Left ventricle myocardium superior (tissue), 1 donor: ENCODE results near the gene ARL4D. TPM values are rescaled to one million over a fixed set of nuclear protein-coding genes. Genes with fewer than 3 reads are reported as not detected.
"Not testable (repeated sequence)": the region's sequence is repeated elsewhere in the genome, so short reads cannot be mapped to it uniquely, and the experiment has no call there.

Experiments used
- ATAC-seq: fragments of 200-7000 bp; cut with Tn5 transposase; one replicate; pipeline ENCODE4 v1.9.1; 2020; ENCODE audit warnings: mild to moderate bottlenecking, moderate library complexity
- DNase-seq: peaks from one replicate; pipeline ENCODE4 v3.0.0-alpha.2; 2020
- intact Hi-C: fragments of 100-400 bp; cut with micrococcal nuclease; formaldehyde crosslinking; loops from one replicate; pipeline ENCODE4 v1.11.0; 2022
- total RNA-seq: library from RNA; stranded (reverse); fragmentation: NEBNext Ultra II Directional; extraction: Animal tissue kit (Norgen Biotek cat#: 25700); gene quantifications from one replicate; pipeline ENCODE4 v1.2.1, GENCODE V29; 2021
- donor health status: DM: no; HTN: yes; CAD: no; lungs with severe emphysema.

Gene ARL4D
- total RNA-seq, 1 donor from 2014 or later, result 6.7 TPM

DNA sequence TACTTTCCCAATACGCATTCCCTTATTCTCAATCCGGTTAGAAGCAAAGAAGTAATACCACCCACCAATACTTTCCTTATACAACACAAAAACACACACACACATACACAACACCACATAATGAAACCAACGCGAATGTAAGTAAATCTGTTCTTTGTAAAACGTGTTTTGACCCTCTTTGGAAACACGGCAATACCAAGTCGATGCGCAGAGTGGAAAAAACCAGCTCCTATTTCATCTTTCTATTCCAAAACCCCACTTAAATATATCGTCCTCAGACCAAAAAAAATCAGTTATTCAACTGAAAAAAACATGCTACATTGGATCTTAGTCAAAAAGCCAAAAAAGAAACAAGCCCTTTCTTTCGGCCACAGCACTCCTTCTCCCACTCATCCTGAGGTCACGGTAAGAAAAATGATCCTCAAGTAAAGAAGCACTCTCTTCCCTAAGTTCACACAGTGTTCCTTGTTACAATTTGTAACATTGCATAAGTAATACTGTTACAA, 31.0 kb upstream of the ARL4D start:
- intact Hi-C loops, result no loop called here
- ATAC-seq (peak; percentile 7), DNase-seq (no peak)

DNA sequence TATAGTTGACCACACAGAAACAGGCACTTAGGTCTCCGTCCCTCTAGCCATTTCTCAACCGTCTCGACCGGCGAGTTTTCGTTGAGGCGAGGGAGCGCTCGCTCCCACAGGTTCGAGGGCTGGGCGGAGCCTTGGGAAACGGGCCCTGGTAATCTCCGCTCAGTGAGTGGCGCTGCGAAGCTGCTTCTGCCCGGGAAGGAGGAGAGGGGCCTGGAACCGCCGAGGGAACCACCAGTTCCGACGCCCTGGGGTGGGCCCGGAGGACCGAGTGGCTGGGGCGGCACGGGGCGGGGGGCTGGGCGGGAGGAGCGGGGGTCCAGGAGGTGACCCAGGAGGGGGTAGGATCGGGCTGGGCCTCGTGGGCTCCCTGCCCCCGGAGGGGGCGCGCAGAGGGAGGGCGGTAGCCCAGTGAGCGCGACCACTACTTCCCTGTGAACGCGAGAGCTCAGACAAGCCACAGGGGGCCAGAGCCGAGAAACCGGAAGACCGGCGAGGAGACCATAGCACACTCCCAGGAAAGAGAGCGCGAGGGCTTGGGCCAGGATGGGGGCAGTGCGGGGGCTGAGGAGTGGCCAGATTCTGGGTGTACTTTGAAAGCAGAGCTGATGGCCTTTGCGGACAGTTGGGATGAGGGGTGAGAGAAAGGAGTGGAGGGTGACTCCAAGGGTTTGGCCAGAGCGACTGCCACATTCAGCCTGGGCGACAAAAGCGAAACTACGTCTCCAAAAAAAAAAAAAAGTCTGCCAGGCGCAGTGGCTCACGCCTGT, 29.9 kb upstream of the ARL4D start:
- ATAC-seq, result peak; percentile 87
- peak; percentile 90 for DNase-seq
- intact Hi-C loops, result no loop called here

DNA sequence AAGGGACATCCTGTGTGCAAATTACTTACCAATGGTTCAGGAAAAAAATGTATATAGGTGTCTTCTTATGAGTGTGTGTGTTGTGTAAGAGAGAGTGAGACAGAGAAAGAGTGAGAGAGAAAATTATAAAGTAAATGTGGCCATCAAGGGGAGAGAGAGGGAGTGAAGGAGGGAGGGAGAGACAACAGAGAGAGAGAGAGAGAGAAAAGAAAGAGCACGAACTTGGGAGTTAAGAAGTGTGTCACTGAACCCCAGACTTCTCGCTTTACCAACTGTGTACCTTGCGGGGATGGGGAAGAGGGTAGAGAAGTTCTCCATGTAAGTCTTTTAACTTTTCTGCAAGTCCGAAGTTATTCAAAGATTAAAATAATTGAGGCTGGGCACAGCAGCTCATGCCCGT, 28.8 kb upstream of the ARL4D start:
- intact Hi-C loops, result no loop called here
- no peak for DNase-seq
- no peak for ATAC-seq

DNA sequence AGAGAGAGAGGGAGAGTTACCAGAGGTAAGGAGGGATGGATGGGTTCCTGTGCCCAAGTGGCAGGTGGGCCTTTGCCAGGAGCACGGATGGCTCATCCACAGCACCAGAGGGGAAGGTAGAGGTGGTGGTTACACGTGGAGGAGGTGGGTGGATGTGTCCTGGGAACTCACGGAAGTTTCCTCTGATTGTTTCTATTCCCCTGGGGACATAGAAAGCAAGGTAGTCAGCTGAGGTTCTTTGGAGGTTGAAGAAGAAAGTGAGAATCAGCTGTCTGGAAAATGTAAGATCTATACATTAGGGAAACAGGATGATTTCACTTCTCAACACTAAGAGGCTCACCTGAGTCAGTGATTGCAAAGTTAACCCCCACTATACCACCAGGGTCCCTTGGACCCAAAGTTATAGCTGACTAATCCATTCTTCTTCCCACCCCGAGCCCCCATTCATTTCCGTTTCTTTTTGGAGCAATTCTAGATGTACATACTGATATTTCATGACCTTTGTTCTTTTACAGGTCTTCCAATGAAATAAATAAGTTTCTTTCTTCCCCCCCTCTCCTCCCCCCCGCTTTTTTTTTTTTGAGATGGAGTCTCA, 27.5 kb upstream of the ARL4D start:
- intact Hi-C loops, result no loop called here
- ATAC-seq (no peak), DNase-seq (no peak)

DNA sequence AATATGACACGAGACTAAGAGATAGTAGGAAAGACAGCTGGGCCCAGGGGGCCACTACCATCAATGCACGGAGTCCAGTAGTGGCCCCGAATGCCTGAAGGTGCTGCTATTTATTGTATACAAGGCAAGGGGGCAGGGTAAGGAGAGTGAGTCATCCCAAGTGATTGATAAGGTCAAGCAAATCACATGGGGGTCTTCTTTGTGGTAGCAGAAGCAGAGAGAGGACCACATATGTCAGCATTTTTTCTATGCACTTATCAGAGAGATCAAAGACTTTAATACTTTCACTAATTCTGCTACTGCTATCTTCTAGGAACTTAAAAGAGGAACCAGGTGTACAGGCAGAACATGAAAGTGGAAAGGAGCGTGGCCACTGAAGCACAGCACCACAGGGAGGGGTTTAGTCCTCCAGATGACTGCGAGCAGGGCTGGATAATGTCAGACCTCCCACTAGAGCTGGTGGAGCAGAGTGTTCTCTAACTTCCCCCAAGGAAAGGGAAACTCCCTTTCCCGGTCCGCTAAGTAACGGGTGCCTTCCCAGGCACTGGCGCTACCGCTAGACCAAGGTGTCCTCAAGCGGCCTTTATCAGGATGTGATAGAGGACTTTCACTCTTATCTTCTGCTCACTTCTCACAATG, 26.4 kb upstream of the ARL4D start:
- DNase-seq (no peak), ATAC-seq (no peak)
- intact Hi-C loops, result no loop called here

DNA sequence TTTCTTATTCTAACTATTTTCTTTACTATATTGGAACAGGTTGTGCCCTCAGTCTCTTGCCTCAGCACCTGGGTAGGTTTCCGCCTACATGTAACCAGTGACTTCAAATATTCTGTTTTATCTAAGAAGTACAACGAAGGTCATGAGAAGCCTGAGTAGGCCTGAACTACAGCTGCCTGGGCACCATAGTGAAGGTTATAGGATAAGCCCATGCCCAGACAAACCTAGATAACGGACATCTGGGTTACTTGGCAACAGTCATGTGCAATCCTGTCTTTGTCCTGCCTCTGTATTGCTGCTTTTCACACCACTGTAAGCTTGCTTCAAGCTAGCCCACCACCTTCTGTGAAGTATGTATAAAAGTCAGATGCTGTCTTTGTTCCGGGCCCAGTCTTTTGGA, 25.4 kb upstream of the ARL4D start:
- ATAC-seq (no peak), DNase-seq (no peak)
- intact Hi-C loops, result no loop called here

DNA sequence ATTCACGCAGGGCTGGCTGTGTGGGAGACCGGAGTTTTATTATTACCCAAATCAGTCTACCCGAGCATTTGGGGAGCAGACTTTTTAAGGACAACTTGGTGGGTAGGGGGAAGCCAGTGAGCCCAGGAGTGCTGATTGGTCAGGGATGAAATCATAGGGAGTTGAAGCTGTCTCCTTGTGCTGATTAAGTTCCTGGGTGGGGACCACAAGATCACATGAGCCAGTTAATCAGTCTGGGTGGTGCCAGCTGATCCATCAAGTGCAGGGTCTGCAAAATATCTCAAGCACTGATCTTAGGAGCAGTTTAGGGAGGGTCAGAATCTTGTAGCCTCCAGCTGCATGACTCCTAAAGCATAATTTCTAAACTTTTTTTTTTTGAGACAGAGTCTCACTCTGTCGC, 22.9 kb upstream of the ARL4D start:
- intact Hi-C loops, DNase-seq, ATAC-seq: not testable (repeated sequence)

DNA sequence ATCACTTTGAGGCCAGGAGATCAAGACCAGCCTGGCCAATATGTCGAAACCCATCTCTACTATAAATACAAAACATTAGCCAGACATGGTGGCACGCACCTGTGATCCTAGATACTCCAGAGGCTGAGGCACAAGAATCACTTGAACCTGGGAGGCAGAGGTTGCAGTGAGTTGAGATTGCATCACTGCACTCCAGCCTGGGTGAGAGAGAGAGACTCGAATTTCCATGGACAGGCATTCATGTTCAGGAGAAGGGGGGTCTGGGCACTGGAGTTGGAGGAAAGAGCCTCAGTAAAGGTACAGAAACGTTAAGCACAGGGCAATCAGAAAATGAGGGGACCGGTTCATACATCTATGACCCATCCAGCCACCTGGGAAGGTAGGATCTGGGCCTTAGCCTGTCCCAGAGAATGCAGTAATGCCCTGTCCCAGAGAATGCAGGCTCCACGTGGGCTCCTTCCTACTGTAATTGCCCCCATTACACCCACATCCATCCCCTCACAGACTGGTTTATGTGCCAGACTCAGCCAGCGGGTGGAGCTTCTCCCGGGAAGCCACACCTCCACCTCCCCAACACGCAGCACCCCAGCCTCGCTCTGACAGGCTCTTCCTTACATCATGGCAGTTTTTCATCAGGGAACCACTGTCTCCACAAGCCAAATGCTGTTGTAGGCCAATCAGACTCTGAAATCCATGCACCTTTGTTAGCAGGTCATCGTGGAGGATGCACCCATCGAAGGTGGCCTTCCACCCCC, 21.6 kb upstream of the ARL4D start:
- intact Hi-C loops, result no loop called here
- DNase-seq (no peak), ATAC-seq (no peak)

DNA sequence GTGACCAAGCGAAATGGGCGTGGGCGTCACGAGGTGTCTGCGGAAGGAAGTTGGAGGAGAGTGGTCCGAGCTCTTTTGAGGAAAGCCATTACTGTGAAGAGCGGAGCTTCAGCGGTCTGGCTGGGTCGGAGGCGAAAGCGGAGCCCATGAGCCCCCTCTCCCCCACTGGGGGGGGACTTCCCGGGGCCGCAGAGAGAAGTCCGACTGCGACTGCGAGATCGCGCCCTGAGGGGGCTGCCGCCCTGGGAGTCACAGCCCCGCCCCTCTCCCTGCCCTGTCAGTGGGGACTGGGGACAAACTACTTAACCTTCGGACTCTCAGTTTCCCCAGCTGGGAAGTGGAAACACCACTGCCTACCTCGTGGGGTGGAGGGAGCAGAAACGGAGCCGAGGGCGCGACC, 20.0 kb upstream of the ARL4D start:
- intact Hi-C loops, result no loop called here
- DNase-seq (no peak), ATAC-seq (no peak)

DNA sequence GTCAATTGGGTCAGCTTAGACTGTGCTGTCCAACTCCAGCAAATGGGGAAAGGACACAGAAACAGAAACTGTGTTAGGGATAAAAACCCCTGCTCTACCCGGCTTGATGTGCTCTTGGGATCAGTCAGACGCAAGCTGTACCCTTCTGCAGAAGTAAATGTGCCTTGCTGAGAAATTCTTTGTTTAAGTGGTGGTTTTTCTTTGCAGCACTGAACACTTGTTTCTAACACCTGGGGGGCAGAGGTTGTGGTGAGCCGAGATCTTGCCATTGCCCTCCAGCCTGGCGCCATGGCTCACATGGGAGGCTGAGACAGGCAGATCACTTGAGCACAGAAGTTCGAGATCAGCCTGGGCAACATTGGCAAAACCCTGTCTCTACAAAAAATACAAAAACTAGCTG, 18.5 kb upstream of the ARL4D start:
- intact Hi-C loops, result no loop called here
- DNase-seq, result no peak
- ATAC-seq, result no peak

DNA sequence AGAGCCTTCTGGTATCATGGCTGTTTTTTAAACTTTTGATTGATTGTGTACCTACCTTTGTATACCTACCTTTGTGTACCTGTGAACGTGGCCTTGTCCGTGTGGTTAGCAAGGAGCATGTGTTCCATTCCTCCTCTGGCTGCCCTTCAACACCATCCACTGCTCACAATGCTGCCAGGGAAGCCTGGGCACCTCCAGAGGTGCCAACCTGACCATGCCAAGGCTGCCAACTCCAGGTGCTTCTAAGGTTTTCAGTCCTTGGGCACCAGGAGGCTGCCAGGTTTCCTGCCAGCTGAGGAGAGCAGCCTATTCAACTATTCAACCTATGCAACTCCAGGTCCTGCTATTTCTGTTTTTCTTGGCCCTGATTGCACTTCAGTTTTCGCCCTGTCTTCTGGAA, 17.6 kb upstream of the ARL4D start:
- intact Hi-C loops, result no loop called here
- no peak for ATAC-seq
- no peak for DNase-seq

DNA sequence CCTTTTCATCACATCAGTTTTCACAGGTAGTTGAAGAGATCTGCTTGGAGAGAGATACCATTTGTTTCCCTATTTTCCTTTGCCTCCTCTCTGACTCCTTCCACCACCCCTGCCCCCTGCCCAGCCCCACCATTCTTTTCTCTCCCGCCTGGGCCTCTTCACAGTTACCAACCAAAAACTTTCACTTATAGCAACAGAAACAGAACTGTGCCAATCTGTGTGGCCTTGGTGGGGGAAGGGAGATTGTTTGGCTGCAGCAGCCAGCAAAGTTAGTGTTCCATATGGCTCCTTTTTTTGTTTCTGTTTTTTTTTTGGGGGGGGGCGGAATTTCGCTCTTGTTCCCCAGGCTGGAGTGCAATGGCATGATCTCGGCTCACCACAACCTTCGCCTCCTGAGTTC, 17.2 kb upstream of the ARL4D start:
- ATAC-seq, result no peak
- DNase-seq, result no peak
- intact Hi-C loops, result no loop called here

DNA sequence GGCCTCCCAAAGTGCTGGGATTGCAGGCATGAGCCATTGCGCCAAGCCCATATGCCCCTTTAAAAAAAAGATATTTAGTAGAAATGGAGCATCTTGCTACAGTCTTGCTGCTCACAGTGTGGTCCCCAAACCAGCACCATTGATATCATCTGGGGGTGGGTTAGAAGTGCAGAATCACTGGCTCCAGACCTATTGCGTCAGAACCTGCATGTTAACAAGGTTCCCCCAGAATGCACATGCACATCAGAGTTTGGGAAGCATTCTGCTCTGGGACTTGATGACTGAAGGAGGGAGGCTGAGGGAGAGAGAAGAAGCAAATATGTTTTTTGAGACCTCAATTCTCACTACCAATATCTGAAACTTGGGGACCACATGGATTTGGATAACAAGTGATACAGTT, 16.0 kb upstream of the ARL4D start:
- intact Hi-C loops, result no loop called here
- ATAC-seq (no peak), DNase-seq (no peak)

DNA sequence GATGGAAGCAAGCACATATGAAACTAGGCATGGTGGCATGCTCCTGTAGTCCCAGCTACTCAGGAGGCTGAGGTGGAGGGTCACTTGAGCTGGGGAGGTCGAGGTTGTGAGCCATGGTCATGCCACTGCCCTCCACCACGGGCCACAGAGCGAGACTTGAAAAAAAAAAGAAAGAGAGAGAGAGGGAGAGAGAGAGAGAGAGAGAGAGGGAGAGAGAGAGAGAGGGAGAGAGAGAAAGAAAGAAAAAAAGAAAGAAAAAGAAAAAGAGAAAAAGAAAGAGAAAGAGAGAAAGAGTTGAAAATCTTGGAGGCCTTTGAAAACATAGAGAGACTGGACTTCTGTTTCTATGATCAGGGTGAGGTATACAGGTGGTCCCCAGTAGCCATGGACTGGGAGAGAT, 15.4 kb upstream of the ARL4D start:
- intact Hi-C loops, result no loop called here
- ATAC-seq (no peak), DNase-seq (no peak)

DNA sequence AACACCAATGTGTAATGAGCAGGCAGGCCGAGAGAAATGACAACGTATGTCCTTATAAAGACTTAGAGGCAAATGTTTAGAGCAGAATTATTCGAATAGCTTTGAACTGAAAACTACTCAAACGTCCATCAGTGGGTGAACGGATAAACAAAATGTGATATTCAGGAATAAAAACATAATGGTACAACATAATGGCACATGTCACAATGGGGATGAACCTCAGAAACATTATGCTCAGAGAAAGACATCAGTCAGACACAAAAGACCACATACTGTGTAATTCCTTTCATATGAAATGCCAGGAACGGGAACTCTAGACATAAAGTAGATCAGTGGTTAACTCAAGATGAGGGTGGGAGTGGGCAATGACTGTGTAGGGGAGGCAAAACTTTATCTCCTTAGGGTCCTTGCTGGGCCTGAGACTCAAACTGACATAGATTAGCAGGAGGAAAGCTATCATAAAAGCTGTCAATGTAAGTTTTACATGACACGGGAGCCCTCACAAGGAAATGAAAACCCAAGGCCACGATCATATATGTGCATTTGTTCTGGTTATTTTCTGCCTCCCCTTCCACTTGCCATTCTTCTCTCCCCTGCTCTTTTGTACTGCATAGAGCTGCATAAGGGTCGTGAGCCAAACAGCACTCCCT, 14.8 kb upstream of the ARL4D start:
- ATAC-seq (no peak), DNase-seq (no peak)
- intact Hi-C loops, result no loop called here

DNA sequence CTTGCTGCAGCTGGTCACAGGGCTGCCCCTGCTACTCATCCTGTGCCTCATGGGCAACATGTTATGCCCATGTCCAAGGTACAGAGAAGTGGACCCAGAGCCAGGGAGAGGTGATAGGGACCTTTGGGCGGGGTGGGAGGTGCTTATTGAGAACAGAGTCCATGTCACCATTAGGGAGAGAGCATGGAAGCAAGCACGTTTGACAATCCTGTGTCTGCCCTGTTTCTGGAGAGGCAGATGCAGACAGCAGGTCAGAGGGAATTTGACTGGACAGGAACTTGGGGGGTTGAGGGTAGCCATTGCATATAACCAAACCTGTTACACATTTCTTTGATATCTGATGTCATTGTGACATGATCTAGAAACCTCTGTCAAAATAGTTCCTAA, 14.3 kb upstream of the ARL4D start:
- intact Hi-C loops, result no loop called here
- DNase-seq (no peak), ATAC-seq (no peak)

DNA sequence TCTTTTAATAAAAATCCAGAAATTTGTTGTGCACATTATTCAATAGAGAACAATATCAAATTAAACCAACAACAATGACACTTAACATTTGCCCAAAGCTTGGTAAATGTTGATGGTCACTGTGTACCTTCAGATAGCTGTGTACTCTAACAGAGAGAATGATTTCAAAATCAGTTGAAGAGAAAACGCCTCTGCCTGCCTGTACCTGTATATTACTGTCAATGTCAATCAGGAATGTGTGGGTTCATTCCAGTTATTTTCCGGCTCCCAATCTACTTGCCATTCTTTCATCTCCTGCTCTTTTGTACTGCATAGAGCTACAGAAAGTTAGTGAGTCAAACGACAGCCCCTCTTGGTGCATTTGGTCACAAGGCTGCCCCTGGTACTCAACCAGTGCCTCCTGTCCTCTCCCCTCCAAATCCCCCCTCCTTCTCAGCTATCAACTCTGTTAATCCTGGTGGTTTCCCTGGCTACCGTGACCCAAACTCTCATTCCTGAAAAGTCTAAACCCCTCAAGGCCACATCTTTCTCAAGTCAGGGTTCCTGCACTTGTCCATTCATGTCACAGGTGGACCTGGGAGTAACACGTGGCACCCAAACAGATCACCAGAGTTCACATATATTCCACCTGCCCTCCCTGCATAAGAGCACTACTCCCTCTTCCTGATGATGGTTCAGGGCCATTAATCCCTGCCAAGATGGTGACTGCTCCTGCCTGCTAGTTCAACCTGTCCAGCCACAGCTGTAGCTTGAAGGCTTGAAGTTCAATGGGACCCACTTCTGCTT, 13.6 kb upstream of the ARL4D start:
- intact Hi-C loops, result no loop called here

DNA sequence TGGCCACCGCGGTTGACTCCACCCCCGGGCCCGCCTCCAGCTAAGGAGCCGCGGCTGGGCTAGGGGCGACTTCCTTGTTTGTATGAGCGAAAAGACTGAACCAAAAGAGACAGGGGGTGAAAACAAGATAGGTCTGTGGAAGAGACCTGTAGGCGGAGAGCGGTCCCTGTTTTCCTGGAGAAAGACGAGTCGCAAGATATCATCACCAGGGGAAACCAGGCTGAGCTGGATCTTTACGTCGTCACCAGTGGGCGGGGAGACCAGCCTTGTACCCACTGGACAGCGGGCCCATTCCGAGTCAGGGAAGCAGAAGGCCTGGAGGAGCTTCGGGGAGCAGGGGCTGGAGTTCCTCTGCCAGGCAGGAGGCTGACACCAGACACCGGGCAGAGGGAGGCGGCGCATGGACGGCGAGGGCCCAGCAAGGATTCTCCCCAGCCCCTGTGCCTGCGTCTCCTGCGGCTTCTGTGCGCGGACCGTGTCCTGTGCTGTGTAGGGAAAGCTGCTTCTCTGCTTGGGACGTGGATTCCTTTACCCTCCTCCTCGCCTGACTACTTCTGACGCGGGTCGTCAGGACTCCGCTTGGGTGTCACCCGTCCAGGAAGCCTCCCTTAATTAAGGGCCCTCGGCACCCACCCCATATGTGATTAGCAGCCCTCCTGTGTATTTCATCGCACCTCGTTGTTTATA, 10.3 kb upstream of the ARL4D start:
- DNase-seq, result peak; percentile 94
- ATAC-seq, result peak; percentile 93
- intact Hi-C loops, result no loop called here

More for the DNA sequence above, 13.6 kb upstream of the ARL4D start:
- DNase-seq, result no peak
- no peak for ATAC-seq
